Astrocyte (in vitro differentiated cells and primary cell): ENCODE data around the gene LCMT1.

Experiments
- EZH2 ChIP-seq: IDR thresholded peaks from 2 replicates; pipeline ENCODE4 v1.6.1; 2012; ENCODE audit warnings: mild to moderate bottlenecking, low read length, inconsistent platforms; ENCODE audit not compliant: insufficient read depth
- TF ChIP-seq, protein P1 (sequence below): IDR thresholded peaks from 2 replicates; pipeline ENCODE4 v1.5.1; 2011; ENCODE audit warnings: low read depth, mild to moderate bottlenecking, inconsistent platforms, low read length, moderate library complexity; ENCODE audit not compliant: insufficient read depth

DNA sequence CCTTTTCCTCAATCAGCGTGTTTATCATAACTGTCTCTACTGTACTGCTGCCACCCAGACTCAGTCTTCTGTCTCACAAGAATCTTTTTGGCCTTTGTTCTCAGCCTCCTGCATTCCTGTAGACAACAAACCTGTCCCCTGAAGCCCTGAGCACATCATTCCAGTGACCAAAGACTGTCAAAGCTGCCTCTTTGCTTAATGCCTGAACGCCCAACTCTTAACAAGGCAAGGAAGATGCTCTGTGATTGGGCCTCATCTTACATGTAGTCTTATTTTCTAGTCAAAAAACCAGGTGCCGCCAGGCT is 75.9 kb downstream of the LCMT1 start:
- TF ChIP-seq EZH2: no peak
- TF ChIP-seq, protein P1, sequence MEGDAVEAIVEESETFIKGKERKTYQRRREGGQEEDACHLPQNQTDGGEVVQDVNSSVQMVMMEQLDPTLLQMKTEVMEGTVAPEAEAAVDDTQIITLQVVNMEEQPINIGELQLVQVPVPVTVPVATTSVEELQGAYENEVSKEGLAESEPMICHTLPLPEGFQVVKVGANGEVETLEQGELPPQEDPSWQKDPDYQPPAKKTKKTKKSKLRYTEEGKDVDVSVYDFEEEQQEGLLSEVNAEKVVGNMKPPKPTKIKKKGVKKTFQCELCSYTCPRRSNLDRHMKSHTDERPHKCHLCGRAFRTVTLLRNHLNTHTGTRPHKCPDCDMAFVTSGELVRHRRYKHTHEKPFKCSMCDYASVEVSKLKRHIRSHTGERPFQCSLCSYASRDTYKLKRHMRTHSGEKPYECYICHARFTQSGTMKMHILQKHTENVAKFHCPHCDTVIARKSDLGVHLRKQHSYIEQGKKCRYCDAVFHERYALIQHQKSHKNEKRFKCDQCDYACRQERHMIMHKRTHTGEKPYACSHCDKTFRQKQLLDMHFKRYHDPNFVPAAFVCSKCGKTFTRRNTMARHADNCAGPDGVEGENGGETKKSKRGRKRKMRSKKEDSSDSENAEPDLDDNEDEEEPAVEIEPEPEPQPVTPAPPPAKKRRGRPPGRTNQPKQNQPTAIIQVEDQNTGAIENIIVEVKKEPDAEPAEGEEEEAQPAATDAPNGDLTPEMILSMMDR: no peak
